GM20431 (cell line): ENCODE measurements around the gene MDP1.

ENCODE experiments used
- in situ Hi-C: fragments of 300-500 bp; cut with MseI, MboI; formaldehyde crosslinking; loops from one replicate; pipeline ENCODE4 v1.15.0; 2020; ENCODE audit warnings: low sequenced_read_pairs; ENCODE audit not compliant: unreplicated experiment

Gene MDP1

GRCh38 chr14:24215495-24216344, at the start of gene MDP1:
TSS of gene MDP1 (minus strand) at chr14:24216066. CDS start at chr14:24215955, 111 bp downstream.
- in situ Hi-C loops = no loop called here

GRCh38 chr14:24264298-24264697, 48.4 kb upstream of the MDP1 start:
- in situ Hi-C loops = no loop called here

- in situ Hi-C loops = no loop called here
Observed at GRCh38 chr14:24263848-24264247, 48.0 kb upstream of the MDP1 start.

GRCh38 chr14:24262821-24263733, 47.2 kb upstream of the MDP1 start, which contains the start of gene TGM1:
TSS of gene TGM1 (minus strand) at chr14:24263177. CDS start at chr14:24262352, 825 bp downstream.
- in situ Hi-C loops = no loop called here

- in situ Hi-C loops = no loop called here
Observed at GRCh38 chr14:24261969-24262327, 46.1 kb upstream of the MDP1 start.

GRCh38 chr14:24261256-24261968, 45.5 kb upstream of the MDP1 start:
- in situ Hi-C loops = no loop called here

GRCh38 chr14:24260780-24261157, 44.9 kb upstream of the MDP1 start:
- in situ Hi-C loops = no loop called here

GRCh38 chr14:24260026-24260779, 44.3 kb upstream of the MDP1 start:
- in situ Hi-C loops = no loop called here

GRCh38 chr14:24259282-24260025, 43.6 kb upstream of the MDP1 start:
- in situ Hi-C loops = no loop called here

- in situ Hi-C loops = no loop called here
Observed at GRCh38 chr14:24258548-24259265, 42.8 kb upstream of the MDP1 start.

GRCh38 chr14:24258119-24258518, 42.3 kb upstream of the MDP1 start:
- in situ Hi-C loops = no loop called here

GRCh38 chr14:24256960-24257359, 41.1 kb upstream of the MDP1 start:
- in situ Hi-C loops = no loop called here

- in situ Hi-C loops = no loop called here
Observed at GRCh38 chr14:24255931-24256711, 40.3 kb upstream of the MDP1 start.

GRCh38 chr14:24255438-24255837, 39.6 kb upstream of the MDP1 start:
- in situ Hi-C loops = no loop called here

- in situ Hi-C loops = no loop called here
Observed at GRCh38 chr14:24254630-24255392, 38.9 kb upstream of the MDP1 start.

GRCh38 chr14:24253936-24254335, 38.1 kb upstream of the MDP1 start:
- in situ Hi-C loops = no loop called here
